ENCODE measurements around the gene RACGAP1.

RACGAP1 gene

GRCh38 chr12:49984476-49985359 lies 40.6 kb downstream of the RACGAP1 start:
- Histone ChIP-seq H3K4me3 (no peak overlapping the region), H3K9me3 (no peaks in the 10 kb centered on the region), H3K36me3 (no peaks in the 10 kb centered on the region), H3K27ac (no peak overlapping the region), H3K4me1 (peaks cover 0 to 7% (median 3%) of the 10 kb centered on the region in 4 donors), H3K27me3 (no peaks in the 10 kb centered on the region)
- TF ChIP-seq, protein P1, sequence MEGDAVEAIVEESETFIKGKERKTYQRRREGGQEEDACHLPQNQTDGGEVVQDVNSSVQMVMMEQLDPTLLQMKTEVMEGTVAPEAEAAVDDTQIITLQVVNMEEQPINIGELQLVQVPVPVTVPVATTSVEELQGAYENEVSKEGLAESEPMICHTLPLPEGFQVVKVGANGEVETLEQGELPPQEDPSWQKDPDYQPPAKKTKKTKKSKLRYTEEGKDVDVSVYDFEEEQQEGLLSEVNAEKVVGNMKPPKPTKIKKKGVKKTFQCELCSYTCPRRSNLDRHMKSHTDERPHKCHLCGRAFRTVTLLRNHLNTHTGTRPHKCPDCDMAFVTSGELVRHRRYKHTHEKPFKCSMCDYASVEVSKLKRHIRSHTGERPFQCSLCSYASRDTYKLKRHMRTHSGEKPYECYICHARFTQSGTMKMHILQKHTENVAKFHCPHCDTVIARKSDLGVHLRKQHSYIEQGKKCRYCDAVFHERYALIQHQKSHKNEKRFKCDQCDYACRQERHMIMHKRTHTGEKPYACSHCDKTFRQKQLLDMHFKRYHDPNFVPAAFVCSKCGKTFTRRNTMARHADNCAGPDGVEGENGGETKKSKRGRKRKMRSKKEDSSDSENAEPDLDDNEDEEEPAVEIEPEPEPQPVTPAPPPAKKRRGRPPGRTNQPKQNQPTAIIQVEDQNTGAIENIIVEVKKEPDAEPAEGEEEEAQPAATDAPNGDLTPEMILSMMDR (IDR thresholded peaks at IDR 0.05), result no peak
- no peak for DNase-seq
- intact Hi-C loops (cut with DNase I; ENCODE audit: low total_unique reads), result no loop called here

DNA sequence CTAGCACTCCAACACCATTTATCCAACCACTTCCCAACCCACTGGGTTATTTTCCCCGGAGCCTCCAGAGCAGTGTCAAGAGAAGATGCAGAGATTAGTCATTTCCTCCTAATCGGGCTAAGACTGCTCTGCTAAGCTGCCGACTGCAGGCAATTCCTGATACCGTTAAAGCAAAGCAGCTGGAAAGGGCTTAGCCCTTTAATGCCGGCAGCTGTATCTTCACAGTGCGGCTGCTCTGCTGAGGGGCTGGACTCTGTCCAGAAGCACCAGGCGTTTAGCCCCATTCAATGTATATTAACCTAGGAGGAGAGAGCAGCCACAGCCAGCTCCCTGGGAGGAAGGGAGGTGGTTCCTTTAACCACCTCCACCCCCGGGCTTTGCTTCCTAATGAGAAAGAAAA lies 41.4 kb downstream of the RACGAP1 start:
- H3K4me3 ChIP-seq, result no peak overlapping the region
- H3K36me3 ChIP-seq, result no peaks in the 10 kb centered on the region
- intact Hi-C loops (cut with DNase I; ENCODE audit: low total_unique reads), result no loop called here
- DNase-seq, result no peak
- no peaks in the 10 kb centered on the region for H3K27me3 ChIP-seq
- H3K9me3 ChIP-seq, result no peaks in the 10 kb centered on the region
- no peak overlapping the region for H3K27ac ChIP-seq
- H3K4me1 ChIP-seq, result peaks cover 0 to 7% (median 3%) of the 10 kb centered on the region in 4 donors
- TF ChIP-seq, protein P1 (IDR thresholded peaks at IDR 0.05), result no peak

GRCh38 chr12:49982246-49983087 lies 42.8 kb downstream of the RACGAP1 start:
- H3K36me3 ChIP-seq, result no peaks in the 10 kb centered on the region
- peaks cover 0 to 7% (median 3%) of the 10 kb centered on the region in 4 donors for H3K4me1 ChIP-seq
- intact Hi-C loops (cut with DNase I; ENCODE audit: low total_unique reads), result no loop called here
- H3K27ac ChIP-seq, result no peak overlapping the region
- no peaks in the 10 kb centered on the region for H3K9me3 ChIP-seq
- no peak overlapping the region for H3K4me3 ChIP-seq
- no peak for DNase-seq
- H3K27me3 ChIP-seq, result no peaks in the 10 kb centered on the region
- TF ChIP-seq, protein P1 (IDR thresholded peaks at IDR 0.05), result no peak

DNA sequence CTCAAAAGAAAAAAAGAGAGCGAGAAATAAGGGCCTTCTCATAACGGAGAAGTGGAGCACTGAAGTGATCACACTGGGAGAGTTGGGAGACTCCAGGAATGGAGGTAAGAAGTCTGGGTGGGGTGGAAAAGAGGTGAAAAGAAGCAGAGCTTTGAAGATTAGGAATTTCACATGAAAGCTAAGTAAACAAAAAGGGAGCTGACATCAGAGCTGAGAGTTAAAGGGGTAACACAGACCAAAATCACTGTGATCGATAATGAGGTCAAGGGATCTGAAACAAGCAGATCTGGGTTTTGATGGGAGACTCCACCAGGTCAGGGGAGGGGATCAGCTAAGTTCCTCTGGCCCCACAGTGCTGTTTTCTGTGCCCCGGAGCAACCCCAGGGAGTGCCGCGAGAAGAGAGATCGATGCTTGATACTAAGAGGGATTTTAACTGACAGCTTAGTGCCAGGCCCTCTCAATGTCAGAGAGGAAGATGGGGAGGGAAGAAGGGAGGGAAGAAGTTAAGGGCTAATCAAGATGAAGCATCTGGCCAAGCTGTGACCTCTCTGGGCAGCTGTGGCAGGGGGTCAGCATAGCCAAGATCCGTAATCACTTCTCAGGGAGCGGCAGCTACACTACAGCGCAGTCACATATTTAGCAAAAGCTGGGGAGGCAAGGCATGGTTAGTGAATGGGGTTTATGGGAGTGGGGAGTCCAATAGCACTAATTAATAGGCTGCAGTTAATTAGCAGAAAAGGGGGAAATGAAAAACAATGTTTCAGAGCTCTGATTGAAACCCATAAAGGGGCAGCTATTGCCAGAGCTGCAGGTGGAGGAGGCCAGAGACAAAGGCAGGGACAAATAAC lies 44.6 kb downstream of the RACGAP1 start:
- Histone ChIP-seq H3K27ac (no peak overlapping the region), H3K36me3 (no peaks in the 10 kb centered on the region), H3K4me3 (no peak overlapping the region), H3K9me3 (no peaks in the 10 kb centered on the region), H3K4me1 (peaks cover 0 to 7% (median 3%) of the 10 kb centered on the region in 4 donors), H3K27me3 (no peaks in the 10 kb centered on the region)
- no peak for DNase-seq
- TF ChIP-seq, protein P1 (IDR thresholded peaks at IDR 0.05), result no peak
- intact Hi-C loops (cut with DNase I; ENCODE audit: low total_unique reads), result no loop called here

DNA sequence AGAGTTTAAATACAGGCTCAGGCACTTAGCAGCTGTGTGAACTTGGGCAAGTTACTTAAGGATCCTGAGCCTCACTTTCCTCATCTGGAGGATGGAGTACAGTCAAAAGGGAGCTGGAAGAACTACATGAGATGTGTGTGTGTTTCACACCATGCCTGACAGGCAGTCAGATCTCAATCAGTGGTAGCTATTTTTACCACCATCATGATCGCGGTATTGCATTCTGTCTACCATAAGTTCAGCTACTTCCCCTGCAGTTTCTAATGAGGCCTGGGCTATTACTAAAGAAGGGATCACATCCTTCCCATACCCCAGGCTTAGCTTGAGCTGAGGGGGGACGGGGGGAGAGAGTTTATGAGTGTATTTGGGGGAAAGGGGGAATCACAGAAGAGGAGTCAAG lies 45.5 kb downstream of the RACGAP1 start:
- TF ChIP-seq, protein P1 (IDR thresholded peaks at IDR 0.05), result no peak
- Histone ChIP-seq H3K4me1 (peaks cover 0 to 14% (median 9%) of the 10 kb centered on the region in 4 donors), H3K4me3 (no peak overlapping the region), H3K27ac (no peak overlapping the region), H3K27me3 (no peaks in the 10 kb centered on the region), H3K36me3 (no peaks in the 10 kb centered on the region), H3K9me3 (no peaks in the 10 kb centered on the region)
- intact Hi-C loops (cut with DNase I; ENCODE audit: low total_unique reads), result no loop called here
- no peak for DNase-seq

Measured in tibial artery (tissue), 4 donors.